K562 (cell line): Measurements from ENCODE around the gene LIX1L. TPM values are rescaled to one million over a fixed set of nuclear protein-coding genes. Genes with fewer than 3 reads are reported as not detected.

Experiments
- ARNT ChIP-seq, 2 experiments: fragments of 450-650 bp; IDR thresholded peaks; 2 replicates each; pipeline ENCODE4 v1.6.1; 2016; ENCODE audit warnings: mild to moderate bottlenecking in 1 of 2
- BHLHE40 ChIP-seq: IDR thresholded peaks from 2 replicates; pipeline ENCODE4 v1.6.1; 2011; ENCODE audit warnings: low read length, improper control_type of control experiment
- BRF1 ChIP-seq: IDR thresholded peaks from 3 replicates; pipeline ENCODE4 v1.6.1; 2011; ENCODE audit warnings: borderline replicate concordance, mild to moderate bottlenecking; ENCODE audit not compliant: insufficient read length; ENCODE audit errors: extremely low read depth
- ELF1 ChIP-seq: fragments of 200-800 bp; sonication (Bioruptor generic); IDR thresholded peaks from 2 replicates; pipeline ENCODE4 v1.6.1; 2016; ENCODE audit warnings: missing genetic modification characterization, missing compliant biosample characterization
- EP400 ChIP-seq: fragments of 450-650 bp; IDR thresholded peaks from 2 replicates; pipeline ENCODE4 v1.6.1; 2017; ENCODE audit warnings: antibody characterized with exemption, mild to moderate bottlenecking, moderate library complexity
- EZH2 ChIP-seq: IDR thresholded peaks from 2 replicates; pipeline ENCODE4 v1.6.1; 2012; ENCODE audit warnings: low read depth, mild to moderate bottlenecking, inconsistent platforms, low read length, borderline replicate concordance
- HNRNPK ChIP-seq: fragments of 200-400 bp; formaldehyde crosslinking; IDR thresholded peaks from one replicate; pipeline ENCODE4 v1.6.1; 2018; ENCODE audit warnings: mild to moderate bottlenecking, low read depth, low read length; ENCODE audit not compliant: poor library complexity, severe bottlenecking
- L3MBTL2 ChIP-seq: fragments of 450-650 bp; IDR thresholded peaks from 2 replicates; pipeline ENCODE4 v1.6.1; 2016; ENCODE audit warnings: mild to moderate bottlenecking, moderate library complexity
- MCM3 ChIP-seq: fragments of 450-650 bp; IDR thresholded peaks from 2 replicates; pipeline ENCODE4 v1.6.1; 2016
- MTA3 ChIP-seq: fragments of 450-650 bp; formaldehyde crosslinking; IDR thresholded peaks from 2 replicates; pipeline ENCODE4 v1.6.1; 2017; ENCODE audit warnings: mild to moderate bottlenecking, borderline replicate concordance
- NFATC3 ChIP-seq: fragments of 450-650 bp; IDR thresholded peaks from 2 replicates; pipeline ENCODE4 v1.6.1; 2017; ENCODE audit warnings: mild to moderate bottlenecking
- OTX1 ChIP-seq: fragments of 450-650 bp; formaldehyde crosslinking; IDR thresholded peaks from 2 replicates; pipeline ENCODE4 v1.4.0; 2022; ENCODE audit warnings: mild to moderate bottlenecking
- RBM15 ChIP-seq: fragments of 200-400 bp; formaldehyde crosslinking; IDR thresholded peaks from 2 replicates; pipeline ENCODE4 v1.6.1; 2018; ENCODE audit warnings: mild to moderate bottlenecking, low read length, moderate library complexity; ENCODE audit not compliant: insufficient read depth
- SMAD2 ChIP-seq: fragments of 150-350 bp; IDR thresholded peaks from 2 replicates; pipeline ENCODE4 v1.6.1; 2014; ENCODE audit warnings: low read depth, mild to moderate bottlenecking, low read length
- SRSF3 ChIP-seq: fragments of 200-400 bp; formaldehyde crosslinking; IDR thresholded peaks from 2 replicates; pipeline ENCODE4 v1.6.1; 2016; ENCODE audit warnings: mild to moderate bottlenecking, low read length, moderate library complexity; ENCODE audit not compliant: insufficient read depth
- ZKSCAN1 ChIP-seq: fragments of 150-350 bp; IDR thresholded peaks from 2 replicates; pipeline ENCODE4 v1.6.1; 2016; ENCODE audit warnings: low read depth, low read length
- ZNF12 ChIP-seq: sonication (generic); formaldehyde crosslinking; IDR thresholded peaks from 2 replicates; pipeline ENCODE4 v1.4.0; 2020; ENCODE audit warnings: mild to moderate bottlenecking, missing genetic modification reagents
- ZNF668 ChIP-seq: fragments of 250-450 bp; sonication (Bioruptor Pico); IDR thresholded peaks from 2 replicates; pipeline ENCODE4 v1.8.0; 2022; ENCODE audit warnings: mild to moderate bottlenecking, inconsistent platforms
- polyA plus RNA-seq, 8 experiments: library from polyadenylated mRNA; depleted of rRNA in 4 of 8; stranded (reverse) in 5 of 8; unstranded in 3 of 8; fragments of >200 nt; fragmentation: Nextera tagmentation in 2 of 8; fragmentation: Illumina TruSeq in 1 of 8; extraction: Ambion mirVana in 2 of 8; extraction: Trizol in 1 of 8; gene quantifications; 2 replicates each; pipeline versions ENCODE4 v1.2.1 to v1.2.3, GENCODE V29; 2011 to 2014; ENCODE audit warnings: inconsistent platforms in 1 of 8, missing spikeins in 1 of 8
- total RNA-seq, 7 experiments: library from RNA; depleted of rRNA in 6 of 7; stranded (reverse); fragments of >200 nt in 6 of 7; fragmentation: Illumina TruSeq in 2 of 7; extraction: Trizol in 2 of 7; gene quantifications; 2 replicates each; pipeline versions ENCODE4 v1.2.1 to v1.2.3, GENCODE V29; 2011 to 2021; ENCODE audit warnings: low replicate concordance in 1 of 7
- TF ChIP-seq, protein P1 (sequence below): fragments of 450-650 bp; IDR thresholded peaks from 2 replicates; pipeline ENCODE4 v1.6.1; 2016; ENCODE audit warnings: low read depth, mild to moderate bottlenecking, moderate library complexity
- TF ChIP-seq, protein P2 (sequence below): fragments of 450-650 bp; IDR thresholded peaks from 2 replicates; pipeline ENCODE4 v1.6.1; 2016; ENCODE audit warnings: antibody characterized with exemption
- TF ChIP-seq, protein P3 (sequence below): IDR thresholded peaks from 3 replicates; pipeline ENCODE4 v1.6.1; 2011; ENCODE audit warnings: borderline replicate concordance, mild to moderate bottlenecking, moderate library complexity; ENCODE audit not compliant: insufficient read length; ENCODE audit errors: extremely low read depth
- TF ChIP-seq, protein P4 (sequence below): fragments of 250-450 bp; sonication (Bioruptor Pico); IDR thresholded peaks from 2 replicates; pipeline ENCODE4 v1.4.0; 2020; ENCODE audit warnings: borderline replicate concordance

LIX1L gene
- total and polyA plus RNA-seq, 9 of the 15 experiments (the other 6 are each of a cell fraction or from before 2014, with no cell fraction given) = 4.6 to 26.5 (median 12.5) TPM

DNA sequence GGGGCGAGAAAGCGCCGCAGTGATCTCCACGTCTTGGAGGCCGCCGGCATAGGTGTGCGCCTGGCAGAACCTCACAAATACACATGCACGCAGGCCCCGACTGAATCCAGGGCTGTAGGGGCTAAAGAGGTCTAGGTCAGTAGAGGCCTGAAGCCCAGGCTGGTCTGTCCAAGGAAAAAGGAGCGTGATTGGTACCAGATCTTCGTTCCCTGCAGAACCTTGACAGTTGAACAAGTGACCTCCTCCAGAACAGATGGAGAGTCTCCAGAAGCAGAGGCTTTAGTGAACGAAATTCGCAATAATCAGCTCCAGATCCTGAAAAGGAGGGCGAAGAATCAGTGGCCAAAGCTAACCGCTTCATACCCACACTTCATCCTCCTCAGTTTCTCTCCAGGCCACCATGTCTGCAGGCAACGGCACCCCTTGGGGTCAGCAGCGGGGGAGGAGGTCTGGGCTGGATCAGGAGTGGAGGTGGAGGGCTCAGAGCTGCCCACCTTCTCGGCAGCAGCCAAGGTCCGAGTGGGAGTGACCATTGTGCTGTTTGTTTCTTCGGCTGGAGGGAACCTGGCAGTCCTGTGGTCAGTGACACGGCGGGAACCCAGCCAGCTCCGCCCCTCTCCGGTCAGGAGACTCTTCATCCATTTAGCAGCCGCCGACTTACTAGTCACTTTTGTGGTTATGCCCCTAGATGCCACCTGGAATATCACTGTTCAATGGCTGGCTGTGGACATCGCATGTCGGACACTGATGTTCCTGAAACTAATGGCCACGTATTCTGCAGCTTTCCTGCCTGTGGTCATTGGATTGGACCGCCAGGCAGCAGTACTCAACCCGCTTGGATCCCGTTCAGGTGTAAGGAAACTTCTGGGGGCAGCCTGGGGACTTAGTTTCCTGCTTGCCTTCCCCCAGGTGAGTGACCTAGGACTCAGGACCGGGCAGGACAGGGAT is 38.6 kb downstream of the LIX1L start (continued):
- TF ChIP-seq, protein P1, sequence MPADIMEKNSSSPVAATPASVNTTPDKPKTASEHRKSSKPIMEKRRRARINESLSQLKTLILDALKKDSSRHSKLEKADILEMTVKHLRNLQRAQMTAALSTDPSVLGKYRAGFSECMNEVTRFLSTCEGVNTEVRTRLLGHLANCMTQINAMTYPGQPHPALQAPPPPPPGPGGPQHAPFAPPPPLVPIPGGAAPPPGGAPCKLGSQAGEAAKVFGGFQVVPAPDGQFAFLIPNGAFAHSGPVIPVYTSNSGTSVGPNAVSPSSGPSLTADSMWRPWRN = 0 out of 2 replicates have a peak, but pooled peaks have one; percentile 7
- TF ChIP-seq, protein P2, sequence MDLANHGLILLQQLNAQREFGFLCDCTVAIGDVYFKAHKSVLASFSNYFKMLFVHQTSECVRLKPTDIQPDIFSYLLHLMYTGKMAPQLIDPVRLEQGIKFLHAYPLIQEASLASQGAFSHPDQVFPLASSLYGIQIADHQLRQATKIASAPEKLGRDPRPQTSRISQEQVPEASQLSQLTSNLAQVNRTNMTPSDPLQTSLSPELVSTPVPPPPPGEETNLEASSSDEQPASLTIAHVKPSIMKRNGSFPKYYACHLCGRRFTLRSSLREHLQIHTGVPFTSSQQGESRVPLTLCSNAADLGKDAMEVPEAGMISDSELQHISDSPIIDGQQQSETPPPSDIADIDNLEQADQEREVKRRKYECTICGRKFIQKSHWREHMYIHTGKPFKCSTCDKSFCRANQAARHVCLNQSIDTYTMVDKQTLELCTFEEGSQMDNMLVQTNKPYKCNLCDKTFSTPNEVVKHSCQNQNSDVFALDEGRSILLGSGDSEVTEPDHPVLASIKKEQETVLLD = no peak
- TF ChIP-seq ZNF668 (CRISPR knock-in tag) = no peak
- TF ChIP-seq BRF1 = no peak
- TF ChIP-seq ARNT (IDR thresholded peaks at IDR 0.05) = peak in 1 of 2 experiments; percentile 85; a peak in 2 of 4 replicates
- no peak for TF ChIP-seq SMAD2
- no peak for TF ChIP-seq ZKSCAN1
- no peak for TF ChIP-seq NFATC3
- TF ChIP-seq RBM15 = no peak
- TF ChIP-seq L3MBTL2 = no peak; the same call in 1 of the 2 replicates
- no peak for TF ChIP-seq HNRNPK
- TF ChIP-seq ZNF12 = peak; percentile 89; the same call in 1 of the 2 replicates
- TF ChIP-seq ELF1 (tag) = no peak
- TF ChIP-seq, protein P3, sequence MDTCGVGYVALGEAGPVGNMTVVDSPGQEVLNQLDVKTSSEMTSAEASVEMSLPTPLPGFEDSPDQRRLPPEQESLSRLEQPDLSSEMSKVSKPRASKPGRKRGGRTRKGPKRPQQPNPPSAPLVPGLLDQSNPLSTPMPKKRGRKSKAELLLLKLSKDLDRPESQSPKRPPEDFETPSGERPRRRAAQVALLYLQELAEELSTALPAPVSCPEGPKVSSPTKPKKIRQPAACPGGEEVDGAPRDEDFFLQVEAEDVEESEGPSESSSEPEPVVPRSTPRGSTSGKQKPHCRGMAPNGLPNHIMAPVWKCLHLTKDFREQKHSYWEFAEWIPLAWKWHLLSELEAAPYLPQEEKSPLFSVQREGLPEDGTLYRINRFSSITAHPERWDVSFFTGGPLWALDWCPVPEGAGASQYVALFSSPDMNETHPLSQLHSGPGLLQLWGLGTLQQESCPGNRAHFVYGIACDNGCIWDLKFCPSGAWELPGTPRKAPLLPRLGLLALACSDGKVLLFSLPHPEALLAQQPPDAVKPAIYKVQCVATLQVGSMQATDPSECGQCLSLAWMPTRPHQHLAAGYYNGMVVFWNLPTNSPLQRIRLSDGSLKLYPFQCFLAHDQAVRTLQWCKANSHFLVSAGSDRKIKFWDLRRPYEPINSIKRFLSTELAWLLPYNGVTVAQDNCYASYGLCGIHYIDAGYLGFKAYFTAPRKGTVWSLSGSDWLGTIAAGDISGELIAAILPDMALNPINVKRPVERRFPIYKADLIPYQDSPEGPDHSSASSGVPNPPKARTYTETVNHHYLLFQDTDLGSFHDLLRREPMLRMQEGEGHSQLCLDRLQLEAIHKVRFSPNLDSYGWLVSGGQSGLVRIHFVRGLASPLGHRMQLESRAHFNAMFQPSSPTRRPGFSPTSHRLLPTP = no peak
- TF ChIP-seq, protein P4, sequence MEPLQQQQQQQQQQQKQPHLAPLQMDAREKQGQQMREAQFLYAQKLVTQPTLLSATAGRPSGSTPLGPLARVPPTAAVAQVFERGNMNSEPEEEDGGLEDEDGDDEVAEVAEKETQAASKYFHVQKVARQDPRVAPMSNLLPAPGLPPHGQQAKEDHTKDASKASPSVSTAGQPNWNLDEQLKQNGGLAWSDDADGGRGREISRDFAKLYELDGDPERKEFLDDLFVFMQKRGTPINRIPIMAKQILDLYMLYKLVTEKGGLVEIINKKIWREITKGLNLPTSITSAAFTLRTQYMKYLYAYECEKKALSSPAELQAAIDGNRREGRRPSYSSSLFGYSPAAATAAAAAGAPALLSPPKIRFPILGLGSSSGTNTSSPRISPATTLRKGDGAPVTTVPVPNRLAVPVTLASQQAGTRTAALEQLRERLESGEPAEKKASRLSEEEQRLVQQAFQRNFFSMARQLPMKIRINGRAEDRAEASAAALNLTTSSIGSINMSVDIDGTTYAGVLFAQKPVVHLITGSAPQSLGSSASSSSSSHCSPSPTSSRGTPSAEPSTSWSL (CRISPR knock-in tag) = no peak
- no peak for TF ChIP-seq MTA3
- no peak for TF ChIP-seq MCM3
- no peak for TF ChIP-seq EZH2
- TF ChIP-seq EP400 = 0 out of 2 replicates have a peak, but pooled peaks have one; percentile 8
- no peak for TF ChIP-seq SRSF3
- no peak for TF ChIP-seq OTX1
- TF ChIP-seq BHLHE40 = 0 out of 2 replicates have a peak, but pooled peaks have one; percentile 36
